Fibroblast of villous mesenchyme (primary cell): Measurements from ENCODE around the gene AXIN1. TPM values are rescaled to one million over a fixed set of nuclear protein-coding genes. Genes with fewer than 3 reads are reported as not detected.

Experiments
- DNase-seq: peaks from one replicate; pipeline ENCODE4 v3.0.0-alpha.2; 2010; ENCODE audit warnings: low read depth
- H3K4me3 ChIP-seq: 2 replicates; pipeline ENCODE4 v1.5.1; 2011; ENCODE audit warnings: low read depth, mild to moderate bottlenecking, low read length
- total RNA-seq: library from RNA; depleted of rRNA; stranded (reverse); fragments of >200 nt; gene quantifications from 2 replicates; pipeline ENCODE4 v1.2.3, GENCODE V29; 2012
- TF ChIP-seq, protein P1 (sequence below): IDR thresholded peaks from 2 replicates; pipeline ENCODE4 v1.5.1; 2012; ENCODE audit warnings: low read depth, mild to moderate bottlenecking, low read length; ENCODE audit not compliant: insufficient read depth

AXIN1 gene
- total RNA-seq, 1 donor, result 16.4 TPM

DNA sequence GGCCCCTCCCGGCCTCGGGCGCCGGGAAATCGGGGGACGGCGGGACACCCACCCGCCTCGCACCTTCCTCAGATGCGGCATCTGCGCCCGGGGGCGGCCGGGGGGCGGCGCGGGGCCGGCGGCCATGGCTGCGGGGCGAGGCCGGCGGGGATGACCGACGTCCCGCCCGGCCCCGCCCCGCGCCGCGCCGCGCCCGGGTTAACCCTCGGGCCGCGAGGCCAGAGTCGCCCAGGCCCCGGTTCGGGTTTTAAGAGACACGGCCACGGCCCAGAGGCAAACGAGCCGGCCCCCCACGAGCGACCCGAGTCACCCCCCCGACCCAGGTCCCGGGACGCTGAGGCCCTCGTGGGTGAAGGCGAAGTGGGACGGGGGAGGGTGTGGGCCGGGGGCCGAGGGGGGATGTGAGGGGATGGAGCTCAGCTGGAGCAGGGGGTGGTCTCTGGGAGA is 76.7 kb downstream of the AXIN1 start, which contains the start of gene RGS11:
TSS of gene RGS11 (minus strand) at position 159 of the 447 bp plus-strand sequence. CDS start at position 126, 33 bp downstream.
- H3K4me3 ChIP-seq, result peak within 1 kb of the TSS; percentile 54
- TF ChIP-seq, protein P1, sequence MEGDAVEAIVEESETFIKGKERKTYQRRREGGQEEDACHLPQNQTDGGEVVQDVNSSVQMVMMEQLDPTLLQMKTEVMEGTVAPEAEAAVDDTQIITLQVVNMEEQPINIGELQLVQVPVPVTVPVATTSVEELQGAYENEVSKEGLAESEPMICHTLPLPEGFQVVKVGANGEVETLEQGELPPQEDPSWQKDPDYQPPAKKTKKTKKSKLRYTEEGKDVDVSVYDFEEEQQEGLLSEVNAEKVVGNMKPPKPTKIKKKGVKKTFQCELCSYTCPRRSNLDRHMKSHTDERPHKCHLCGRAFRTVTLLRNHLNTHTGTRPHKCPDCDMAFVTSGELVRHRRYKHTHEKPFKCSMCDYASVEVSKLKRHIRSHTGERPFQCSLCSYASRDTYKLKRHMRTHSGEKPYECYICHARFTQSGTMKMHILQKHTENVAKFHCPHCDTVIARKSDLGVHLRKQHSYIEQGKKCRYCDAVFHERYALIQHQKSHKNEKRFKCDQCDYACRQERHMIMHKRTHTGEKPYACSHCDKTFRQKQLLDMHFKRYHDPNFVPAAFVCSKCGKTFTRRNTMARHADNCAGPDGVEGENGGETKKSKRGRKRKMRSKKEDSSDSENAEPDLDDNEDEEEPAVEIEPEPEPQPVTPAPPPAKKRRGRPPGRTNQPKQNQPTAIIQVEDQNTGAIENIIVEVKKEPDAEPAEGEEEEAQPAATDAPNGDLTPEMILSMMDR, result no peak
- no peak for DNase-seq

DNA sequence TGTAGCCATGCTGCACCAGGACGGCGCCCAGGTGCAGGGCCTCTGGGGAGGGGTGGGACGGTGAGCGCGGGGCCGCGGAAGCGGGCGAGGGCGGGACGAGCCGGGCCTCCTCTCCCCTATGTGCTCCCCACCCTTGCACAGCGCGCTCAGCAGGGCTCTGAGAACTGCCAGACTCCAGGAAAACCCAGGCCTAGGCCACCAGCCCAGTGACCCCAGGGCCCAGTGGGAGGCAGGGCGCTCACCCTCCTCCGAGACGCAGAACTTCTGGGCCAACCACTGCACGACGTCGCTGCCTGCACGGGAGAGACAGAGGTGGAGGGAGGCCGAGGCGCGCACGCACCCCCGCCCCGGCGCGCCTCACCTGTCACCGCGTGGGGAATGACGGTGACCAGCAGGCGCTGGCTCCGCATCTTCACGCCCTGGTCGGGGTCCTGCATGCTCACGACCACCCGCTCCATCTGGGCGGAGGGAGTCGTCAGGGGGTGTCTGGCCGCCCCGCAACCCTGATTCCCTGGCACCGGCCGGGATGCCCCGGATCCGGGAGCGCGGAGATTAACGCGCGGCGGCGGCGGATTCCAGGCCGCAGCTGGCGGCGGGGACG is 77.4 kb downstream of the AXIN1 start:
- peak overlapping the region; percentile 54 for H3K4me3 ChIP-seq
- TF ChIP-seq, protein P1, result no peak
- DNase-seq, result no peak

DNA sequence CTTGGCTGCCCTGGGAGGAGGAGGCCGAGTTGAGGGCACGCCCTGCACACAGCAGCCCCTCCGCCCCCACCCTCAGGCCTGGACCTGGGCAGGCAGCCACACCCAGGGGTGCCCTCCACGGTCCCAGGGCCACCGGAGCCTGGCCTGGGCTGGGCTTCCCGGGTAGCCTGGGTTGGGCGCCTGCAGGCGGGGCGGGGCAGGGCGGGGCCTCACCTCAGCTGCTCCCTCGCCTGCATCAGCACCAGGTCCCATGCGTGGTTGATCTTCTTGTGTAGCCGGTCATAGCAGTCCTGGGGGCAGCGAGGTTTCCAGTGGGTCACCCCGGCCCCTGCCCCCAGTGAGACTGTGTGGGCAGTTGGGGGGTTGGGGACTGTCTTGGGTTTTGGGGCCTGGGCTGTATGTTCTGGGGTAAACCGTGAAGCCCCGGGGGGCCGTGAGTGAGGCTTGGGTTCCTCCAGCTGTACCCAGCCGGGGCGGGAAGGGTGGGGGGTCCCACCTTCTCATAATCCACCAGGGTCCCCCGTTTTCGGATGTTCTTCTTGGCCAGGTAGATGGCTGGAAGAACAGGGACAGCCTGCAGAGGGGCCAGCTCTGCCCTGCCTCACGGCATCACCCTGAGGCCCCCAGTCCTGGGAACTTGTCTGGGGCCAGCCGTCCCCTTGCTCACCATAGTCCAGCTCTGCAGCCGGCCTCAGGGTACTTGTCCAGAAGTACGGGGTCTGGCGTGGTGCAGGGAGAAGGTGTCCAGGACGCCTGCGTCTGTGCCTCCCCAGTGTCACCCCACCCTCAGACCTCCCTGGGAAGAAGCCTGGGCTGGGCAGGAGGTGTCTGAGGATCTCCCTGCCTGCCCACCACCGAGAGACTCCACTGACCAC is 78.7 kb downstream of the AXIN1 start:
- H3K4me3 ChIP-seq, result no peak overlapping the region
- no peak for DNase-seq
- TF ChIP-seq, protein P1, result no peak

GRCh38 chr16:272633-273546 is 79.6 kb downstream of the AXIN1 start:
- TF ChIP-seq, protein P1, result no peak
- no peak overlapping the region for H3K4me3 ChIP-seq
- DNase-seq, result no peak

GRCh38 chr16:270381-271255 is 81.9 kb downstream of the AXIN1 start:
- no peak for DNase-seq
- TF ChIP-seq, protein P1, result no peak
- no peak overlapping the region for H3K4me3 ChIP-seq
